ENCODE data around the gene C2orf80.
"Not testable (repeated sequence)": the region's sequence is repeated elsewhere in the genome, so short reads cannot be mapped to it uniquely, and the experiment has no call there.

Gene C2orf80

GRCh38 chr2:208222351-208222750 lies 32.5 kb upstream of the C2orf80 start:
- DNase-seq (ENCODE audit: low spot score): no peak
- in situ Hi-C loops (cut with MboI; ENCODE audit: low sequenced_read_pairs, unreplicated experiment): no loop called here
- no peak for TF ChIP-seq CTCF (IDR thresholded peaks at IDR 0.05; ENCODE audit: borderline replicate concordance, control extremely low read depth, extremely low read depth, insufficient read depth, missing control alignments)

GRCh38 chr2:208221873-208222272 lies 32.0 kb upstream of the C2orf80 start:
- in situ Hi-C loops (cut with MboI; ENCODE audit: low sequenced_read_pairs, unreplicated experiment); DNase-seq (ENCODE audit: low spot score): not testable (repeated sequence)

- TF ChIP-seq CTCF (IDR thresholded peaks at IDR 0.05; ENCODE audit: borderline replicate concordance, control extremely low read depth, extremely low read depth, insufficient read depth, missing control alignments): no peak
- in situ Hi-C loops (cut with MboI; ENCODE audit: low sequenced_read_pairs, unreplicated experiment): no loop called here
- DNase-seq (ENCODE audit: low spot score): no peak
Measured at GRCh38 chr2:208210688-208211451, 21.0 kb upstream of the C2orf80 start.

GRCh38 chr2:208208335-208209085 lies 18.7 kb upstream of the C2orf80 start:
- DNase-seq (ENCODE audit: low spot score): no peak
- in situ Hi-C loops (cut with MboI; ENCODE audit: low sequenced_read_pairs, unreplicated experiment): no loop called here
- TF ChIP-seq CTCF (IDR thresholded peaks at IDR 0.05; ENCODE audit: borderline replicate concordance, control extremely low read depth, extremely low read depth, insufficient read depth, missing control alignments): no peak

GRCh38 chr2:208207769-208208168 lies 17.9 kb upstream of the C2orf80 start:
- in situ Hi-C loops (cut with MboI; ENCODE audit: low sequenced_read_pairs, unreplicated experiment): no loop called here
- TF ChIP-seq CTCF (IDR thresholded peaks at IDR 0.05; ENCODE audit: borderline replicate concordance, control extremely low read depth, extremely low read depth, insufficient read depth, missing control alignments): no peak
- no peak for DNase-seq (ENCODE audit: low spot score)

- in situ Hi-C loops (cut with MboI; ENCODE audit: low sequenced_read_pairs, unreplicated experiment): no loop called here
- no peak for TF ChIP-seq CTCF (IDR thresholded peaks at IDR 0.05; ENCODE audit: borderline replicate concordance, control extremely low read depth, extremely low read depth, insufficient read depth, missing control alignments)
- DNase-seq (ENCODE audit: low spot score): no peak
Measured at GRCh38 chr2:208204166-208204565, 14.3 kb upstream of the C2orf80 start.

- no peak for TF ChIP-seq CTCF (IDR thresholded peaks at IDR 0.05; ENCODE audit: borderline replicate concordance, control extremely low read depth, extremely low read depth, insufficient read depth, missing control alignments)
- DNase-seq (ENCODE audit: low spot score): no peak
- in situ Hi-C loops (cut with MboI; ENCODE audit: low sequenced_read_pairs, unreplicated experiment): no loop called here
Measured at GRCh38 chr2:208195531-208195930, 5.7 kb upstream of the C2orf80 start.
